BLaER1 (cell line): ENCODE data around the gene SLC1A6.
"Not testable (repeated sequence)": the region's sequence is repeated elsewhere in the genome, so short reads cannot be mapped to it uniquely, and the experiment has no call there.

Experiments
- H3K27ac ChIP-seq: shearing (Covaris generic); formaldehyde crosslinking; 2 replicates; pipeline ENCODE4 v1.8.1; 2022
- H3K27me3 ChIP-seq: shearing (Covaris generic); formaldehyde crosslinking; 2 replicates; pipeline ENCODE4 v1.8.1; 2022
- H3K36me3 ChIP-seq: shearing (Covaris generic); formaldehyde crosslinking; 2 replicates; pipeline ENCODE4 v1.8.1; 2022
- H3K4me1 ChIP-seq: shearing (Covaris generic); formaldehyde crosslinking; 2 replicates; pipeline ENCODE4 v1.8.1; 2022
- H3K4me2 ChIP-seq: shearing (Covaris generic); formaldehyde crosslinking; 2 replicates; pipeline ENCODE4 v1.8.1; 2022
- H3K4me3 ChIP-seq: shearing (Covaris generic); formaldehyde crosslinking; 2 replicates; pipeline ENCODE4 v1.8.1; 2022
- H3K9ac ChIP-seq: shearing (Covaris generic); formaldehyde crosslinking; 2 replicates; pipeline ENCODE4 v1.8.1; 2022
- H3K9me3 ChIP-seq: shearing (Covaris generic); formaldehyde crosslinking; 2 replicates; pipeline ENCODE4 v1.8.1; 2022
- H4K20me1 ChIP-seq: shearing (Covaris generic); formaldehyde crosslinking; 2 replicates; pipeline ENCODE4 v1.8.1; 2022
- Cebpa-rat ChIP-seq: shearing (Covaris generic); IDR thresholded peaks from 2 replicates; pipeline ENCODE4 v1.8.1; 2022

The SLC1A6 gene

GRCh38 chr19:14979476-14980255 is at the start of gene SLC1A6:
Gene SLC1A6, minus strand, starts transcription at chr19:14979864. Its CDS starts 6,954 bp downstream, at chr19:14972910.
- Histone ChIP-seq H3K36me3 (no peaks in the 10 kb centered on the region), H4K20me1 (no peaks in the 10 kb centered on the region), H3K9ac (no peak within 1 kb of the TSS), H3K4me3 (peak within 1 kb of the TSS; percentile 57), H3K4me1 (peaks cover 8% of the 10 kb centered on the region), H3K4me2 (peak within 1 kb of the TSS; percentile 67), H3K27ac (no peak within 1 kb of the TSS), H3K27me3 (peaks cover 45% of the 10 kb centered on the region), H3K9me3 (no peaks in the 10 kb centered on the region)
- TF ChIP-seq Cebpa-rat: no peak

GRCh38 chr19:15028490-15028889 is 48.8 kb upstream of the SLC1A6 start:
- no peak overlapping the region for H3K4me3 ChIP-seq
- no peak for TF ChIP-seq Cebpa-rat
- no peaks in the 10 kb centered on the region for H3K36me3 ChIP-seq
- no peaks in the 10 kb centered on the region for H4K20me1 ChIP-seq
- H3K27ac ChIP-seq: no peak overlapping the region
- no peak overlapping the region for H3K4me2 ChIP-seq
- H3K9me3 ChIP-seq: no peaks in the 10 kb centered on the region
- H3K4me1 ChIP-seq: no peaks in the 10 kb centered on the region
- no peak overlapping the region for H3K9ac ChIP-seq
- H3K27me3 ChIP-seq: no peaks in the 10 kb centered on the region

- no peak overlapping the region for H3K4me2 ChIP-seq
- no peak overlapping the region for H3K27ac ChIP-seq
- no peak overlapping the region for H3K4me3 ChIP-seq
- H3K4me1 ChIP-seq: no peaks in the 10 kb centered on the region
- no peak overlapping the region for H3K9ac ChIP-seq
- no peaks in the 10 kb centered on the region for H3K9me3 ChIP-seq
- TF ChIP-seq Cebpa-rat: no peak
- no peaks in the 10 kb centered on the region for H3K27me3 ChIP-seq
- no peaks in the 10 kb centered on the region for H3K36me3 ChIP-seq
- no peaks in the 10 kb centered on the region for H4K20me1 ChIP-seq
Measured at GRCh38 chr19:15025217-15025616, 45.6 kb upstream of the SLC1A6 start.

- no peaks in the 10 kb centered on the region for H3K4me1 ChIP-seq
- no peaks in the 10 kb centered on the region for H3K27me3 ChIP-seq
- H3K4me3 ChIP-seq: no peak overlapping the region
- H3K36me3 ChIP-seq: no peaks in the 10 kb centered on the region
- H3K9me3 ChIP-seq: no peaks in the 10 kb centered on the region
- TF ChIP-seq Cebpa-rat: no peak
- no peak overlapping the region for H3K27ac ChIP-seq
- no peaks in the 10 kb centered on the region for H4K20me1 ChIP-seq
- H3K9ac ChIP-seq: no peak overlapping the region
- no peak overlapping the region for H3K4me2 ChIP-seq
Measured at GRCh38 chr19:15022752-15023151, 43.1 kb upstream of the SLC1A6 start.

- H3K4me3 ChIP-seq: no peak overlapping the region
- H4K20me1 ChIP-seq: no peaks in the 10 kb centered on the region; the same call in 1 of the 2 replicates
- H3K27ac ChIP-seq: no peak overlapping the region
- H3K4me1 ChIP-seq: no peaks in the 10 kb centered on the region
- no peak overlapping the region for H3K4me2 ChIP-seq
- no peaks in the 10 kb centered on the region for H3K27me3 ChIP-seq
- H3K9me3 ChIP-seq: no peaks in the 10 kb centered on the region
- H3K36me3 ChIP-seq: no peaks in the 10 kb centered on the region
- no peak for TF ChIP-seq Cebpa-rat
- H3K9ac ChIP-seq: no peak overlapping the region
Measured at GRCh38 chr19:15021286-15022007, 41.8 kb upstream of the SLC1A6 start.

- not testable (repeated sequence) for H3K27me3 ChIP-seq, H3K9ac ChIP-seq, H4K20me1 ChIP-seq, H3K4me1 ChIP-seq, H3K4me2 ChIP-seq, H3K27ac ChIP-seq, H3K9me3 ChIP-seq, H3K4me3 ChIP-seq, H3K36me3 ChIP-seq
Measured at GRCh38 chr19:15018836-15019235, 39.2 kb upstream of the SLC1A6 start.

GRCh38 chr19:15015946-15016542 is 36.4 kb upstream of the SLC1A6 start:
- Histone ChIP-seq H3K36me3 (no peaks in the 10 kb centered on the region), H3K4me2 (no peak overlapping the region), H3K9ac (no peak overlapping the region), H3K4me3 (no peak overlapping the region), H3K27ac (no peak overlapping the region), H3K27me3 (no peaks in the 10 kb centered on the region), H3K9me3 (no peaks in the 10 kb centered on the region), H3K4me1 (no peaks in the 10 kb centered on the region), H4K20me1 (no peaks in the 10 kb centered on the region; the same call in 1 of the 2 replicates)
- TF ChIP-seq Cebpa-rat: no peak

GRCh38 chr19:15014579-15014978 is 34.9 kb upstream of the SLC1A6 start:
- no peak for TF ChIP-seq Cebpa-rat
- Histone ChIP-seq H3K9ac (no peak overlapping the region), H3K27ac (no peak overlapping the region), H3K36me3 (no peaks in the 10 kb centered on the region), H3K27me3 (no peaks in the 10 kb centered on the region), H3K4me3 (no peak overlapping the region), H3K4me2 (no peak overlapping the region), H4K20me1 (no peaks in the 10 kb centered on the region; the same call in 1 of the 2 replicates), H3K4me1 (no peaks in the 10 kb centered on the region), H3K9me3 (no peaks in the 10 kb centered on the region)

GRCh38 chr19:15010501-15011300 is 31.0 kb upstream of the SLC1A6 start:
- Histone ChIP-seq H3K9ac (no peak overlapping the region), H3K4me3 (no peak overlapping the region), H3K27me3 (no peaks in the 10 kb centered on the region), H3K27ac (no peak overlapping the region), H3K4me2 (no peak overlapping the region), H4K20me1 (no peaks in the 10 kb centered on the region), H3K4me1 (no peaks in the 10 kb centered on the region; the same call in 1 of the 2 replicates), H3K36me3 (no peaks in the 10 kb centered on the region), H3K9me3 (no peaks in the 10 kb centered on the region)
- TF ChIP-seq Cebpa-rat: no peak
